ENCODE measurements around the gene KBTBD6. TPM values are rescaled to one million over a fixed set of nuclear protein-coding genes. Genes with fewer than 3 reads are reported as not detected.

Gene KBTBD6
- polyA plus RNA-seq, 1 of the 3 experiments (the other 2 are of a cell fraction), result 1.9 TPM

GRCh38 chr13:41144576-41144975, 12.0 kb upstream of the KBTBD6 start:
- Histone ChIP-seq H3K27ac (ENCODE audit: low read depth in 2 of 2, low read length in 1 of 2) (no peak overlapping the region), H4K20me1 (ENCODE audit: insufficient read depth) (no peaks in the 10 kb centered on the region), H3K79me2 (ENCODE audit: insufficient read depth) (no peaks in the 10 kb centered on the region), H3K9me2 (no peaks in the 10 kb centered on the region), H2AFZ (ENCODE audit: low read depth) (no peak overlapping the region), H3K9ac (no peak overlapping the region), H3K4me1 (ENCODE audit: control insufficient read depth in 1 of 2, insufficient read depth in 2 of 2, low read depth in 1 of 2, low read length in 1 of 2) (no peaks in the 10 kb centered on the region), H3K9me3 (no peaks in the 10 kb centered on the region), H3K4me3 (ENCODE audit: low read depth in 2 of 2, low read length in 1 of 2) (no peak overlapping the region), H3F3A (replicated peaks; ENCODE audit: insufficient read depth) (peaks cover 3% of the 10 kb centered on the region), H3K4me2 (no peak overlapping the region), H3K27me3 (ENCODE audit: insufficient read depth) (no peaks in the 10 kb centered on the region), H3K36me3 (replicated peaks in 1 of 2; ENCODE audit: control insufficient read depth in 1 of 2, insufficient read depth in 2 of 2, low read length in 1 of 2) (no peaks in the 10 kb centered on the region)
- TF ChIP-seq ELF1 (IDR thresholded peaks at IDR 0.05) (no peak), POLR2AphosphoS5 (IDR thresholded peaks at IDR 0.05; ENCODE audit: low read depth, low read length) (no peak), JUND (IDR thresholded peaks at IDR 0.05) (no peak), CTCF (IDR thresholded peaks at IDR 0.05) (no peak), NFIC (IDR thresholded peaks at IDR 0.05; ENCODE audit: borderline replicate concordance) (no peak), RAD21 (IDR thresholded peaks at IDR 0.05; ENCODE audit: low read length) (no peak), FOXM1 (IDR thresholded peaks at IDR 0.05; ENCODE audit: low read depth) (no peak), GABPA (IDR thresholded peaks at IDR 0.05; ENCODE audit: low read depth) (no peak), EZH2phosphoT487 (IDR thresholded peaks at IDR 0.05; ENCODE audit: borderline replicate concordance, low read depth) (no peak), TEAD4 (IDR thresholded peaks at IDR 0.05; ENCODE audit: borderline replicate concordance, insufficient read depth) (no peak), PBX3 (IDR thresholded peaks at IDR 0.05) (no peak), YY1 (IDR thresholded peaks at IDR 0.05; ENCODE audit: low read depth) (no peak), EP300 (IDR thresholded peaks at IDR 0.05; ENCODE audit: borderline replicate concordance in 1 of 2, low read depth in 1 of 2, low read length in 1 of 2) (no peak), IRF3 (IDR thresholded peaks at IDR 0.05; ENCODE audit: low read depth, low read length) (no peak), SIN3A (IDR thresholded peaks at IDR 0.05; ENCODE audit: borderline replicate concordance, low read depth, low read length) (no peak), USF2 (IDR thresholded peaks at IDR 0.05; ENCODE audit: borderline replicate concordance, low read depth, low read length) (no peak), RFX5 (IDR thresholded peaks at IDR 0.05; ENCODE audit: low read length) (no peak), USF1 (IDR thresholded peaks at IDR 0.05; ENCODE audit: borderline replicate concordance, low read depth) (no peak), TCF12 (IDR thresholded peaks at IDR 0.05) (no peak)
- ChIA-PET POLR2A (no interaction called here), CTCF (no interaction called here)
- DNase-seq, result no peak
- WGBS (ENCODE audit: low lambda C conversion rate), result 71% methylated on average over 2 of the region's 2 CpGs
